Hepatocyte (in vitro differentiated cells): ENCODE data around the gene DNER. TPM values are rescaled to one million over a fixed set of nuclear protein-coding genes. Genes with fewer than 3 reads are reported as not detected.

Source experiments
- DNase-seq: peaks from one replicate; pipeline ENCODE4 v3.0.0-alpha.2; 2016; ENCODE audit warnings: low spot score
- H2AFZ ChIP-seq: fragments of 200-600 bp; sonication (generic); 2 replicates; pipeline ENCODE4 v1.6.0; 2016; ENCODE audit warnings: antibody characterized with exemption, mild to moderate bottlenecking
- H3K27ac ChIP-seq: fragments of 200-600 bp; sonication (generic); 2 replicates; pipeline ENCODE4 v1.5.1; 2016; ENCODE audit warnings: mild to moderate bottlenecking
- H3K27me3 ChIP-seq: fragments of 200-600 bp; sonication (generic); 2 replicates; pipeline ENCODE4 v1.6.1; 2016
- H3K36me3 ChIP-seq: fragments of 200-600 bp; sonication (generic); replicated peaks from 2 replicates; pipeline ENCODE4 v1.5.1; 2016; ENCODE audit warnings: low read depth; ENCODE audit not compliant: insufficient read depth
- H3K4me1 ChIP-seq: fragments of 200-600 bp; sonication (generic); 2 replicates; pipeline ENCODE4 v1.5.1; 2016; ENCODE audit warnings: mild to moderate bottlenecking, moderate library complexity; ENCODE audit not compliant: insufficient read depth
- H3K4me2 ChIP-seq: fragments of 200-600 bp; sonication (generic); 2 replicates; pipeline ENCODE4 v1.6.0; 2016
- H3K4me3 ChIP-seq: fragments of 200-600 bp; sonication (generic); 2 replicates; pipeline ENCODE4 v1.5.1; 2016; ENCODE audit warnings: mild to moderate bottlenecking
- H3K79me2 ChIP-seq: fragments of 200-600 bp; sonication (generic); 2 replicates; pipeline ENCODE4 v1.6.0; 2017; ENCODE audit warnings: mild to moderate bottlenecking
- H3K9me2 ChIP-seq: fragments of 200-600 bp; sonication (generic); replicated peaks from 2 replicates; pipeline ENCODE4 v1.6.0; 2017; ENCODE audit warnings: mild to moderate bottlenecking; ENCODE audit not compliant: insufficient read depth
- H3K9me3 ChIP-seq: fragments of 200-600 bp; sonication (generic); 2 replicates; pipeline ENCODE4 v1.5.1; 2016; ENCODE audit warnings: low read depth, mild to moderate bottlenecking
- H4K20me1 ChIP-seq: fragments of 200-600 bp; sonication (generic); 2 replicates; pipeline ENCODE4 v1.6.0; 2016; ENCODE audit warnings: mild to moderate bottlenecking; ENCODE audit not compliant: insufficient read depth, poor library complexity, severe bottlenecking
- CTCF ChIP-seq: fragments of 200-600 bp; sonication (generic); IDR thresholded peaks from 2 replicates; pipeline ENCODE4 v1.5.1; 2016; ENCODE audit warnings: antibody characterized with exemption, mild to moderate bottlenecking; ENCODE audit not compliant: poor library complexity
- EZH2 ChIP-seq: fragments of 200-600 bp; sonication (generic); IDR thresholded peaks from 2 replicates; pipeline ENCODE4 v1.6.1; 2016; ENCODE audit warnings: antibody characterized with exemption, mild to moderate bottlenecking, borderline replicate concordance
- EZH2phosphoT487 ChIP-seq: fragments of 200-600 bp; sonication (generic); IDR thresholded peaks from one replicate; pipeline ENCODE4 v1.6.1; 2018; ENCODE audit warnings: antibody characterized with exemption, mild to moderate bottlenecking, low read depth, moderate library complexity; ENCODE audit not compliant: unreplicated experiment, severe bottlenecking
- WGBS: methylation state at CpG from one replicate; pipeline ENCODE4 v1.1.6; 2016; ENCODE audit warnings: low lambda C conversion rate; ENCODE audit errors: missing lambda C conversion rate; 5-methylcytosine and 5-hydroxymethylcytosine counted together
- polyA plus RNA-seq: library from polyadenylated mRNA; unstranded; fragments of >200 nt; fragmentation: Nextera tagmentation; extraction: Ambion mirVana; gene quantifications from 2 replicates; pipeline ENCODE4 v1.2.1, GENCODE V29; 2016
- total RNA-seq: library from RNA; depleted of rRNA; stranded (reverse); fragments of >200 nt; gene quantifications from 2 replicates; pipeline ENCODE4 v1.2.3, GENCODE V29; 2014

Gene DNER
- total and polyA plus RNA-seq, 2 experiments from 2014 or later: 0.37 TPM; not detected in 1

GRCh38 chr2:229363185-229363814, 351.1 kb downstream of the DNER start:
- Histone ChIP-seq H3K79me2 (no peaks in the 10 kb centered on the region), H3K27me3 (no peaks in the 10 kb centered on the region), H3K4me1 (no peaks in the 10 kb centered on the region), H3K4me3 (no peak overlapping the region), H3K9me3 (no peaks in the 10 kb centered on the region), H3K36me3 (no peaks in the 10 kb centered on the region), H2AFZ (no peak overlapping the region), H3K4me2 (no peak overlapping the region), H4K20me1 (no peaks in the 10 kb centered on the region), H3K9me2 (no peaks in the 10 kb centered on the region), H3K27ac (no peak overlapping the region)
- no peak for DNase-seq
- TF ChIP-seq EZH2phosphoT487: no peak
- TF ChIP-seq CTCF: no peak
- no peak for TF ChIP-seq EZH2
- WGBS: 72% methylated on average over 5 of the region's 5 CpGs

GRCh38 chr2:229350883-229351282, 363.5 kb downstream of the DNER start:
- Histone ChIP-seq H3K9me2 (no peaks in the 10 kb centered on the region), H3K27me3 (no peaks in the 10 kb centered on the region), H3K27ac (no peak overlapping the region), H3K4me3 (no peak overlapping the region), H3K4me2 (no peak overlapping the region), H2AFZ (no peak overlapping the region), H3K9me3 (no peaks in the 10 kb centered on the region), H3K4me1 (no peaks in the 10 kb centered on the region), H4K20me1 (no peaks in the 10 kb centered on the region), H3K79me2 (no peaks in the 10 kb centered on the region), H3K36me3 (no peaks in the 10 kb centered on the region)
- TF ChIP-seq EZH2 (no peak), CTCF (no peak), EZH2phosphoT487 (no peak)
- no peak for DNase-seq

DNA sequence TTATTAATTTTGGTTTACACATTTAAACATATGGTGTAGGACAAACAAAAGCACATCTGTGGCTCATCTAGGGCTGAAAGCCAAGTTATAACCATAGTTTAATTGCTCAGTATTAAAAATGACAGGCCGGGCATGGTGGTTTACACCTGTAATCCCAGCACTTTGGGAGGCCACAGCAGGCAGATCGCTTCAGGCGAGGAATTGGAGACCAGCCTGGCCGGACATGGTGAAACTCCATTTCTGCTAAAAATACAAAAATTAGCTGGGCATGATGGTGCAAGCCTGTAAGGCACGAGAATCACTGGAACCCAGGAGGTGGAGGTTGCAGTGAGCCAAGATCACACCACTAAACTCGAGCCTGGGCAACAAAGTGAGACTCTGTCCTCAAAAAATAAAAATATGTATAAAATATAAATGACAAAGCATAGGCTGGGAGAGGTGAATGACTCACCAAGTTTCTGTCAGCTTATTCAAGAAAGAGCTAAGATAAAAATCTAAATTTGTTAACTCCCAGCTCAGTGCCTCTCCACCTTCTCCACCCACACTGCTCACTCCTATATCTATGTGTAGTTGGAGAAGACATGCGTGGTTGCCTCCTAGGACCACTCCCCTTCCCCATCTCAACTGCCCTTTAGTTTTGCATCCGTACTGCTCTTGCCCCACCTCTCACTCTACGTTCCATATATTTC, 364.1 kb downstream of the DNER start:
- H3K4me2 ChIP-seq: no peak overlapping the region
- H3K27ac ChIP-seq: no peak overlapping the region
- H3K79me2 ChIP-seq: no peaks in the 10 kb centered on the region
- no peak overlapping the region for H2AFZ ChIP-seq
- H3K9me2 ChIP-seq: no peaks in the 10 kb centered on the region
- no peaks in the 10 kb centered on the region for H3K36me3 ChIP-seq
- TF ChIP-seq EZH2phosphoT487 (no peak), EZH2 (no peak), CTCF (no peak)
- DNase-seq: no peak
- WGBS: 79% methylated on average over 9 of the region's 9 CpGs
- no peaks in the 10 kb centered on the region for H3K27me3 ChIP-seq
- no peaks in the 10 kb centered on the region for H4K20me1 ChIP-seq
- no peak overlapping the region for H3K4me3 ChIP-seq
- H3K4me1 ChIP-seq: no peaks in the 10 kb centered on the region
- H3K9me3 ChIP-seq: no peaks in the 10 kb centered on the region
